ENCODE data around the gene PLAC8L1.
A peak's percentile ranks its signal among the peaks of the same experiment; 100 is the strongest.

DNA sequence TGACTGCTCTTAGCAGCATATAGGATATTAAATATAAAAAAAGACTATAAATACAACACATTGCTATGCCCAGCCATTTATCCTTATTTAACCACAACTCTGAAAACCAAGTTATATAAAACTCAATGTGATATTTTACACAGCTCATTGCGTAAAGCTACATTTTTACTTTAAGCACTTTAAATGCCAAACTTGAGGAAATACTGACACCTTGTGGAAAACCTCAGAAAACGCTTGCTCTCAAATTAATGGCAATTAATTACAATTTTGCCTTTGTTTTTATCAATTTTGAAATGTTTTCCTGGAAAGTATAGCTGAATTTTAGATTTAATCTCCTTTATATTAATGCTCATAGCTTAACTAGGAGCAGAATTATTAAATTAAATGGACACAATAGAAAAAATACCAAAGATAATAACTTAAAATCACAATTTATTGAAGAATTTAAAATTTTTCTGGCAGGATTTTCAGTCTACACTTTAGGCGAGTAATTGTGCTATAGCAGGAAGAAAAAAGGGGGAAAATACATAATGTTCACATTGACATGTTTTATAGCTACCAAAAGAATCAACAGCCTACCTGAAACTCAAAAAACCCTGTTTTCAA is 25.2 kb upstream of the PLAC8L1 start:
- TF ChIP-seq, protein P1, sequence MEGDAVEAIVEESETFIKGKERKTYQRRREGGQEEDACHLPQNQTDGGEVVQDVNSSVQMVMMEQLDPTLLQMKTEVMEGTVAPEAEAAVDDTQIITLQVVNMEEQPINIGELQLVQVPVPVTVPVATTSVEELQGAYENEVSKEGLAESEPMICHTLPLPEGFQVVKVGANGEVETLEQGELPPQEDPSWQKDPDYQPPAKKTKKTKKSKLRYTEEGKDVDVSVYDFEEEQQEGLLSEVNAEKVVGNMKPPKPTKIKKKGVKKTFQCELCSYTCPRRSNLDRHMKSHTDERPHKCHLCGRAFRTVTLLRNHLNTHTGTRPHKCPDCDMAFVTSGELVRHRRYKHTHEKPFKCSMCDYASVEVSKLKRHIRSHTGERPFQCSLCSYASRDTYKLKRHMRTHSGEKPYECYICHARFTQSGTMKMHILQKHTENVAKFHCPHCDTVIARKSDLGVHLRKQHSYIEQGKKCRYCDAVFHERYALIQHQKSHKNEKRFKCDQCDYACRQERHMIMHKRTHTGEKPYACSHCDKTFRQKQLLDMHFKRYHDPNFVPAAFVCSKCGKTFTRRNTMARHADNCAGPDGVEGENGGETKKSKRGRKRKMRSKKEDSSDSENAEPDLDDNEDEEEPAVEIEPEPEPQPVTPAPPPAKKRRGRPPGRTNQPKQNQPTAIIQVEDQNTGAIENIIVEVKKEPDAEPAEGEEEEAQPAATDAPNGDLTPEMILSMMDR (IDR thresholded peaks at IDR 0.05; ENCODE audit: control extremely low read depth in 1 of 3, insufficient read depth in 1 of 3, low read depth in 1 of 3, low read length in 3 of 3), result peak in 2 of 3 experiments; percentile 25 to 61; a peak in 2 of 4 replicates
- TF ChIP-seq, protein P2, sequence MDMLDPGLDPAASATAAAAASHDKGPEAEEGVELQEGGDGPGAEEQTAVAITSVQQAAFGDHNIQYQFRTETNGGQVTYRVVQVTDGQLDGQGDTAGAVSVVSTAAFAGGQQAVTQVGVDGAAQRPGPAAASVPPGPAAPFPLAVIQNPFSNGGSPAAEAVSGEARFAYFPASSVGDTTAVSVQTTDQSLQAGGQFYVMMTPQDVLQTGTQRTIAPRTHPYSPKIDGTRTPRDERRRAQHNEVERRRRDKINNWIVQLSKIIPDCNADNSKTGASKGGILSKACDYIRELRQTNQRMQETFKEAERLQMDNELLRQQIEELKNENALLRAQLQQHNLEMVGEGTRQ (IDR thresholded peaks at IDR 0.05; ENCODE audit: low read length), result no peak
- TF ChIP-seq POLR2AphosphoS5 (IDR thresholded peaks at IDR 0.05; ENCODE audit: low read depth, low read length), result no peak
- TF ChIP-seq SP1 (IDR thresholded peaks at IDR 0.05; ENCODE audit: low read depth, low read length), result no peak
- TF ChIP-seq, protein P3, sequence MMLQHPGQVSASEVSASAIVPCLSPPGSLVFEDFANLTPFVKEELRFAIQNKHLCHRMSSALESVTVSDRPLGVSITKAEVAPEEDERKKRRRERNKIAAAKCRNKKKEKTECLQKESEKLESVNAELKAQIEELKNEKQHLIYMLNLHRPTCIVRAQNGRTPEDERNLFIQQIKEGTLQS (IDR thresholded peaks at IDR 0.05; ENCODE audit: insufficient read depth, low read depth, low read length), result no peak
- TF ChIP-seq NRF1 (IDR thresholded peaks at IDR 0.05; ENCODE audit: low read depth, low read length), result no peak
- no peak for TF ChIP-seq GABPA (IDR thresholded peaks at IDR 0.05; ENCODE audit: borderline replicate concordance, insufficient read depth, low read length)

All from H1 (cell line).